NCI-H748 (cell line): Measurements from ENCODE around the gene CEP152.
"Not testable (repeated sequence)": the region's sequence is repeated elsewhere in the genome, so short reads cannot be mapped to it uniquely, and the experiment has no call there.

ENCODE experiments used
- DNase-seq: peaks from one replicate; lab custom pipeline; 2025; ENCODE audit not compliant: unreplicated experiment; lab: John Stamatoyannopoulos, UW

Gene CEP152

GRCh38 chr15:48810414-48811324 is at the start of gene CEP152:
Gene CEP152, minus strand, starts transcription at chr15:48811069. Its CDS starts 5,420 bp downstream, at chr15:48805649.
- DNase-seq = peak; percentile 99

DNA sequence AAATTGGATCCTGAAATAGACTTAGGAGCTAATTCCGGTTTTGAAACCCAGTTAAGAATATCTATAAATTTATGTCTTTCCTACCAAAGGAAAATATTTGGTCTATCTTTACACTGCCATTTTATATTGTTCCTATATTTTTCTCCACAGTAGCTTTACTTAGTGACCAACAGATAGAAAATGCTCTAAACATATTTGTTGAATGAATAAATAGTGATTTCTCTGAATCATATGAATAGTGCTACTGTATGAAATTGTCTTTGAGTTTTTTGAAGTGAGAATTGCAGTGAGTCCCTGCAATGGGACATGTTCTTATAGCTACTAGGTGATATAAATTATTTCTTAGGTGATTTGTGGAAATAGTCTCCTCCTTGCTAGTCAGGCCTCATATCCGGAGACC is 48.6 kb upstream of the CEP152 start:
- DNase-seq = no peak

DNA sequence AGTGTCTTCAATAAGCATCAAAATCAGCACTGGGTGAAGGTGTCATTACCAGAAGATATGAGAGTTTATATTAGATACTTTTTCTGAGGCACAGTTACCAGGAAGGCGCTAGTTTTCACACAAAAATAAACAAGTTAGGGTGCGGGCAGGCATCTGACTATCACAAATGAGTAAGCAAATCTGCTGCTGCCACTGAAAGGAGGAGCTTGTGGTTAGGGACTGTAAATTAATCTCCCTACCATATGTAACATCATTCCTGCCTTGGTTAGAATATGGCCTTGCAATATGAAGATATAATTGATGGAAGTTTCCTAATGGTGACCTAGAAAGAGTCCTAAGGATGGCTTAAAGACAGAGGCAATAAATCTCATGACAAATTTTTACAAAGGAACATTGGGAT is 47.5 kb upstream of the CEP152 start:
- no peak for DNase-seq

DNA sequence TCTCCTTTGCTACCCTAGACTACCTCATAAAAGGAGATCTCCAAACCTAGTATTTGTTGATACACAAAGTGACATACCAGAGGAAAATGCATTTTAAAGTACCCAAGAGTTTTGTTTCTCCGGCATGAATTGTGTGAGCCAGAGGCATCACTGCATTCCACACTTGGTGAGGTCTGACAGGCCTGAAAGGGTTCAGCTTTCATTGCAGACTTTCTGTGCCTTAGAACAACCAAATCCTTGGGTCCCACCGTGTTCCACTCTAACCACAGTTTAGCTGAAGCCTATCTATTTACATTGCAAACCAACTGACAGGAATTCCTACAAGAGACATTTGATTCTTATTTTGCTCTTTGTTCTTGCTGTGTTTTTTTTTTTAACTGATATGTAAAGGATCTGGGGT is 46.1 kb upstream of the CEP152 start:
- DNase-seq = no peak

GRCh38 chr15:48855501-48856440 is 44.9 kb upstream of the CEP152 start:
- DNase-seq = peak; percentile 29

- DNase-seq = not testable (repeated sequence)
Observed at GRCh38 chr15:48854434-48854833, 43.6 kb upstream of the CEP152 start.

GRCh38 chr15:48851956-48852355 is 41.1 kb upstream of the CEP152 start:
- no peak for DNase-seq

DNA sequence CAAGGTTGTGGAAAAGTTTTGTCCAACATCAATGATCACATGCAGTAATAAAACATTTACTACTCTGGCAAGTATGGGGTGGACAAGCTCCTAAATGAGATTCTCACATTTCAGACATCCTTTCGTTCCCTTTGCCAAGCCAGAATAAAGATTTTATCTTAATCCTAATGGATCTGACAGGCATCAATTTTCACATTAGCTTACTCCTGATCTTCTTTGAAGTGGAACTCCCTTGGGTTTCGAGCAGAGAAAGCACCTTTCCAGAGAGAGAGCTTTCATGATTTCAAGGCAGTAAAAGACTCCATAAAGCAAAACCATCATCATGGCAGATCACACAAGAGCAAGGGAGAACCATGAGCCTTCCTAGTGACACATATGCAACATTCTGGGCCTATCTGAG is 39.8 kb upstream of the CEP152 start:
- DNase-seq = no peak

- no peak for DNase-seq
Observed at GRCh38 chr15:48845123-48845522, 34.3 kb upstream of the CEP152 start.

DNA sequence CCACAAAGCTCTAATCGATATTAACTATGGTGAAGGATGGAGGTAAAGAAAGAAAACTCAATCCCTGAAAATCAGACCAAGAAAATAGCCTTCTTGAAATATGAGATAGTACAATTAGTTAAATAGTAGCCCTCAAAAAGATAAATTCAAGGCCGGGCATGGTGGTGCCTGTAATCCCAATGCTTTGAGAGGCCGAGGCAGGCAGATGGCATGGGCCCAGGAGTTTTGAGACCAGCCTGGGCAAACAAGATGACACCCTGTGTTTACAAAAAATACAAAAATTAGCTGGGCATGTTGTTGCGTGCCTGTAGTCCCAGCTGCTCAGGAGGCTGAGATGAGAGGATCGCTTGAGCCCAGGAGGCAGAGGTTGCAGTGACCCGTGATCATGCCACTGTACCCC is 31.6 kb upstream of the CEP152 start:
- peak; percentile 36 for DNase-seq

- DNase-seq = no peak
Observed at GRCh38 chr15:48834756-48835155, 23.9 kb upstream of the CEP152 start.

DNA sequence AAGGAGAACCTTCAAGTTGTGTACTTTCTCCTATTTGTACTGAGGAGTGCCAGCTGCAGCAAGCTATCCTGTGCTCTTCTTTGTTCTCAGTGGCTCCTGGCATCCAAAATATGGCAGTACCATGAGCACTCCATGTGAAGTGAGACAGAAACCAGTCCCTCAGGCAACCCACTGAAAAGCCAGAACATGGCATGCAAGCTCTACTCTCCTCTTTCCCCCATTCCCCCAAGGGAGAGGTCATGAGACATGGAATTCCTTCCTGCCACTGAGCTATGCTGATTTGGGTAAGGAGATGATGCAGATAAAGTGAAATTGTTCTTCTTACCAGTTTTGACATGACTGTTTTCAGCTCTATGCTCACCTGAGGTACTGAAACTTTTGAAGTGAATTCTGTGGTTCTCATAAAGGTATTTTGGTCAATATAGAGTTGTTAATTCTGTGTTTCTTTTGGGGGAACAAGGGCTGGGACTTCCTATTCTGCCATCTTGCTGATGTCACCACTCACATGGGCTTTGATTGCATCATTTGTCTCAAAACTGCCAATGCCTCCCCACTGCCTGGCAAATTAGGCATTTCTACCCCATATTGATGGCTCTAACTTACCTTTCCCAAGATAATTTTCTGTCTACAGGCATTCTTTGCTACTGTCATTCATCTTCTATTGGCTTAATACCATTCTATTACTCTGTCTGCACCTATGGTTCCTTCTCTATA is 22.8 kb upstream of the CEP152 start:
- DNase-seq = no peak

- no peak for DNase-seq
Observed at GRCh38 chr15:48832648-48833047, 21.8 kb upstream of the CEP152 start.

DNA sequence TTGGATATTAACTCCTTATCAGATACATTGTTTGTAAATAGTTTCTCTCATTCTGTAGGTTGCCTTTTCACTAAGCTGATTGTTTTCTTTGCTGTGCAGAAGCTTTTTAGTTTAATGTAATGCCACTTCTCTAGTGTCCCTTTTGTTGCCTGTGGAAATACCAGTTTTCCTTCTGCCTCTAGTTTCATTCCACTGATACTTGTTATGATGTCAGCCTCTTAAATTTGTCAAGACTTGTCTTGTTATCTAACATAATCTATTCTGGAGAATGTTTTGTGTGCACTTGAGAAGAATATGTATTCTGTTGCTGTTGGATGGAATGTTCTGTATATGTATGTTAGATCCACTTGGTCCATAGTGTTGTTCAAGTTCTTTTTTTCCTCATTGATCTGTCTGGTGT is 18.0 kb upstream of the CEP152 start:
- DNase-seq = no peak

GRCh38 chr15:48828471-48828870 is 17.6 kb upstream of the CEP152 start:
- no peak for DNase-seq

DNA sequence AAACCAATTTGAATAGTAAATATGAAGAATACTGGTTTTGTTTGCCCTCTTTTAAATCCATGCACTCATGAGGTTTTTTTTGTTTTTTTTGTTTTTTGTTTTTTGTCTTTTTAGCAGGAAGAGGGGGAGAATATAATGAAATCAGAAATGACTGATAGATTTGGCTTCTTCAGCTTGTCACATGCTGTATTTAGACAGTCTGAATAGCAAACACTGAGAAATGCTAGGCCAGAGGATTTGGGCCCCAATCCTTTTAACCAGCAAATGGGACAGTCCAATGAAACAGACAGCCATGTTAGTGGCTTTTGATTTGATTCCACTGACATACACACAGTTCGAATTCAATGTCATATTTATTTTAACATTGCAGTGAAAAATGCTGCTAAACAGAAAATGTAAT is 14.2 kb upstream of the CEP152 start:
- DNase-seq = no peak

DNA sequence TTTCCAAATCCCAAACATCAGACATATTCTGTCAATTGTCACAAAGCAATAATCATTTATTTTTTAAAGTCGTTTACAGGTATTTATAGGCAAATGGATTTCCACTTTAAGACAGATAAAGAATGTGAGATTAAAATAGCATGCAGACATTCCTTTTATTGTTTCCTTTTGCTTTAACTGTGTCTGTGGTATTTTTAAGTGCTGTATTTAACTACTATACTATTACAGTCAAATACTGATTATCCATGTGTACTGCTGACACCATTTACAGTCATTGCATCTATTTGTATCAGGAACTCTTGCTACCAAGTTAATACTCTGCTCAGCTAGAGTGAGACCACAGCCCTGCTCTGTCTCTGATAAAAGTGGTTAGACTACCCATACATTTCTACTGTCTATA is 12.8 kb upstream of the CEP152 start:
- no peak for DNase-seq

DNA sequence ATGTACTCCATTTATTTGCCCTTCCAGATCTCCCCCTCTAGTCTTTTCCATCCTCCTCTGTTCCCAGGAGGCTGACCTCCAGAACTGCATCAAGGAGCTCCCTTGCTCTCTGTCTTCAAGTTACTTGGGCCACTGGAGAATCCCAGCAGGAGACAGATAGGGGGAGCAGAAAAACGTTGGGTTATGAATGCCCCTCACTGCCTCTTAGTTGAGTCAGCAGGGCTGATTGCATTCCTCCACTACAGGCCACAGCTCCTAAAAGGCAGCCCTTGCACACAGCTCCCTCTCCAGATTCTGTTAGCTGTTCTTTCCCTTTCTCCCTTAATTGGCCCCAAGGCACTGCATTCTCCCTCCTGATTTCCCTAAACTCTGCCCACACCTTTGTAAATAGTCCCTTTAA is 12.4 kb upstream of the CEP152 start:
- no peak for DNase-seq

- no peak for DNase-seq
Observed at GRCh38 chr15:48814286-48814685, 3.4 kb upstream of the CEP152 start.

- peak; percentile 49 for DNase-seq
Observed at GRCh38 chr15:48811325-48811958, 573 bp upstream of the CEP152 start.

- no peak for DNase-seq
Observed at GRCh38 chr15:48806151-48806550, 4.7 kb downstream of the CEP152 start.
